ENCODE results near the gene THSD8.

THSD8 gene

DNA sequence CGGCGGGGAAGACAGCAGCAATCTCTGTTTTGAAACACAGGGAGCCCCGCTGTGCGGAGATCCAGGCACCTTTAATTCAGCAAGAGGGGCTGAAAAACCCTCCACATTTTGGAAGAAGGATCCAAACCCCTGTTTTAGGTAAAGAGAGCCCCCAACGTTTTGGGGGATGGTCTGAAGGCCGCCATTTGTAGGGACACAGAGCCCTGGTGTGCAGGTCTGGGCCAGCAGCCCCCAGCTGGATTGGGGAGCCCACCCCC lies 23.0 kb upstream of the THSD8 start:
- Histone ChIP-seq H3K9me3 (ENCODE audit: insufficient read depth, low read length, severe bottlenecking) (no peaks in the 10 kb centered on the region), H4K20me1 (ENCODE audit: insufficient read depth, low read length) (no peaks in the 10 kb centered on the region), H3K36me3 (ENCODE audit: insufficient read depth, low read length) (no peaks in the 10 kb centered on the region), H3K27ac (ENCODE audit: low read length) (peak overlapping the region; percentile 80), H3K4me3 (ENCODE audit: low read depth in 1 of 2, low read length in 2 of 2) (peak overlapping the region in 1 of 2 experiments; percentile 63; a peak in 2 of 4 replicates), H3K27me3 (ENCODE audit: insufficient read depth, low read length, poor library complexity) (no peaks in the 10 kb centered on the region), H3K4me2 (ENCODE audit: insufficient read depth, low read length) (peak overlapping the region; percentile 90), H3K79me2 (ENCODE audit: insufficient read depth, low read length) (no peaks in the 10 kb centered on the region), H3K9ac (ENCODE audit: low read depth, low read length) (peak overlapping the region; percentile 63), H2AFZ (ENCODE audit: low read depth, low read length) (peak overlapping the region; percentile 78), H3K4me1 (ENCODE audit: insufficient read depth, low read length) (peaks cover 66% of the 10 kb centered on the region)
- DNase-seq = no peak
- ATAC-seq (ENCODE audit: insufficient read depth, low read depth) = no peak
- TF ChIP-seq, protein P1, sequence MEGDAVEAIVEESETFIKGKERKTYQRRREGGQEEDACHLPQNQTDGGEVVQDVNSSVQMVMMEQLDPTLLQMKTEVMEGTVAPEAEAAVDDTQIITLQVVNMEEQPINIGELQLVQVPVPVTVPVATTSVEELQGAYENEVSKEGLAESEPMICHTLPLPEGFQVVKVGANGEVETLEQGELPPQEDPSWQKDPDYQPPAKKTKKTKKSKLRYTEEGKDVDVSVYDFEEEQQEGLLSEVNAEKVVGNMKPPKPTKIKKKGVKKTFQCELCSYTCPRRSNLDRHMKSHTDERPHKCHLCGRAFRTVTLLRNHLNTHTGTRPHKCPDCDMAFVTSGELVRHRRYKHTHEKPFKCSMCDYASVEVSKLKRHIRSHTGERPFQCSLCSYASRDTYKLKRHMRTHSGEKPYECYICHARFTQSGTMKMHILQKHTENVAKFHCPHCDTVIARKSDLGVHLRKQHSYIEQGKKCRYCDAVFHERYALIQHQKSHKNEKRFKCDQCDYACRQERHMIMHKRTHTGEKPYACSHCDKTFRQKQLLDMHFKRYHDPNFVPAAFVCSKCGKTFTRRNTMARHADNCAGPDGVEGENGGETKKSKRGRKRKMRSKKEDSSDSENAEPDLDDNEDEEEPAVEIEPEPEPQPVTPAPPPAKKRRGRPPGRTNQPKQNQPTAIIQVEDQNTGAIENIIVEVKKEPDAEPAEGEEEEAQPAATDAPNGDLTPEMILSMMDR (IDR thresholded peaks at IDR 0.05; ENCODE audit: borderline replicate concordance, extremely low read depth, low read length, poor library complexity, severe bottlenecking) = no peak
- no peak for TF ChIP-seq EZH2 (IDR thresholded peaks at IDR 0.05; ENCODE audit: borderline replicate concordance, low read depth, low read length, severe bottlenecking)

DNA sequence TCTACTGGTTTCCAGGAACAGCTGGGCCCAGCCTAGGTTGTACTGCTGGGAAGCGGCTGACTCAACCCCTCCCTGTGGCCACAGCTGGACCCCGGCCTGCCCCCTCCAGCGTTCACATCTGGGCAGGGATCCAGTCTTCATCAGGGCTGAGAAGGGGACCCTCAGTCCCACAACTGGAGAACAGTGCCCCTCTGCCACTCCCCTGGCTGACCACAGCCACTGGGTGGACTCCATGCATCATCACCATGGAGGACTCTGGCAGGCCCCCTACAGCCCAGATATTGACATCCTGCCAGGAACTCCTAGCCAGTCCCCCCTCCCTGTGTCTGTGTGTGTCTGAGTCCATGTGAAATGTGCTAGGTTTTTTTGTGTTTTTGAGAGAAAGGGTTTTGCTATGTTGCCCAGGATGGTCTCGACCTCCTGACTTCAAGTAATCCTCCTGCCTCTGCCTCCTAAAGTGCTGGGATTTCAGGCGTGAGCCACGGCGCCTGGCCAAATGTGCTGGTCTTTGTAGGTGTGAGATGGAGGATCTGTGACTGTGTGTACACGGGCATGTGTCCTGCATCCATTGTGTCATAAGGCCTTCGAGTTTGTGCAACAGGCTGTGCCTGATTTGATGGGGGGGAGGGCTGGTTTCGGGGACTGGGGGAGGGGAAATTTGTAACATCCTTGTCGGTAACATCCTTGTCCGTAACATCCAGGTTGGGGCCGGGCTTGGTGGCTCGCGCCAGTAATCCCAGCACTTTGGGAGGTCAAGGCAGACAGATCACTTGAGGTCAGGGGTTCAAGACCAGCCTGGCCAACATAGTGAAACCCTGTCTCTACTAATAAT lies 22.5 kb upstream of the THSD8 start:
- peak overlapping the region; percentile 78 for H2AFZ ChIP-seq (ENCODE audit: low read depth, low read length)
- H3K9me3 ChIP-seq (ENCODE audit: insufficient read depth, low read length, severe bottlenecking) = no peaks in the 10 kb centered on the region
- peak overlapping the region in 1 of 2 experiments; percentile 63; a peak in 2 of 4 replicates for H3K4me3 ChIP-seq (ENCODE audit: low read depth in 1 of 2, low read length in 2 of 2)
- H3K27me3 ChIP-seq (ENCODE audit: insufficient read depth, low read length, poor library complexity) = no peaks in the 10 kb centered on the region
- peaks cover 70% of the 10 kb centered on the region for H3K4me1 ChIP-seq (ENCODE audit: insufficient read depth, low read length)
- H3K4me2 ChIP-seq (ENCODE audit: insufficient read depth, low read length) = peak overlapping the region; percentile 90
- peak overlapping the region; percentile 80 for H3K27ac ChIP-seq (ENCODE audit: low read length)
- H3K36me3 ChIP-seq (ENCODE audit: insufficient read depth, low read length) = no peaks in the 10 kb centered on the region
- ATAC-seq (ENCODE audit: insufficient read depth, low read depth) = no peak
- peak overlapping the region; percentile 63 for H3K9ac ChIP-seq (ENCODE audit: low read depth, low read length)
- H3K79me2 ChIP-seq (ENCODE audit: insufficient read depth, low read length) = no peaks in the 10 kb centered on the region
- DNase-seq = peak; percentile 37
- TF ChIP-seq, protein P1 (IDR thresholded peaks at IDR 0.05; ENCODE audit: borderline replicate concordance, extremely low read depth, low read length, poor library complexity, severe bottlenecking) = peak; percentile 31
- no peak for TF ChIP-seq EZH2 (IDR thresholded peaks at IDR 0.05; ENCODE audit: borderline replicate concordance, low read depth, low read length, severe bottlenecking)
- no peaks in the 10 kb centered on the region for H4K20me1 ChIP-seq (ENCODE audit: insufficient read depth, low read length)

DNA sequence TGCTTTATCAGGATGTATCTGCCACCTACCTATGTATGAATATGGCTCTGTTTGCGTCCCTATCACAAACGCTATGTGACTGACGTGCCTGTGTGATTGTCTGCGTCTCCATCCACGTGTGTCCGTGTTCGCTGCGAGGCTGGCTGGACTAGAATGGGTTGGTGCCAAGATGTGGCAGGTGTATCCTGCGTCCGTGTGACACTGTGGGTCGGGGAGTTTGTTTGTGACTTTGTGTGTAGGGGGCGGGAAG lies 19.8 kb upstream of the THSD8 start:
- peak overlapping the region; percentile 84 for H3K9ac ChIP-seq (ENCODE audit: low read depth, low read length)

More for the DNA sequence above, 19.8 kb upstream of the THSD8 start:
- H2AFZ ChIP-seq (ENCODE audit: low read depth, low read length) = peak overlapping the region; percentile 65
- peaks cover 73% of the 10 kb centered on the region for H3K4me1 ChIP-seq (ENCODE audit: insufficient read depth, low read length)
- H3K27me3 ChIP-seq (ENCODE audit: insufficient read depth, low read length, poor library complexity) = no peaks in the 10 kb centered on the region
- H3K27ac ChIP-seq (ENCODE audit: low read length) = peak overlapping the region; percentile 76
- H4K20me1 ChIP-seq (ENCODE audit: insufficient read depth, low read length) = no peaks in the 10 kb centered on the region; the same call in 1 of the 2 replicates
- peak overlapping the region; percentile 97 for H3K4me2 ChIP-seq (ENCODE audit: insufficient read depth, low read length)
- H3K9me3 ChIP-seq (ENCODE audit: insufficient read depth, low read length, severe bottlenecking) = no peaks in the 10 kb centered on the region
- H3K79me2 ChIP-seq (ENCODE audit: insufficient read depth, low read length) = no peaks in the 10 kb centered on the region
- ATAC-seq (ENCODE audit: insufficient read depth, low read depth) (no peak), DNase-seq (no peak)
- H3K36me3 ChIP-seq (ENCODE audit: insufficient read depth, low read length) = no peaks in the 10 kb centered on the region
- TF ChIP-seq EZH2 (IDR thresholded peaks at IDR 0.05; ENCODE audit: borderline replicate concordance, low read depth, low read length, severe bottlenecking) = no peak
- TF ChIP-seq, protein P1 (IDR thresholded peaks at IDR 0.05; ENCODE audit: borderline replicate concordance, extremely low read depth, low read length, poor library complexity, severe bottlenecking) = no peak
- H3K4me3 ChIP-seq (ENCODE audit: low read depth in 1 of 2, low read length in 2 of 2) = peak overlapping the region; percentile 31 to 77; a peak in 3 of 4 replicates
